GM12891 (cell line): ENCODE data around the gene FHDC1.

Source experiments
- POLR2A ChIP-seq: IDR thresholded peaks from 2 replicates; pipeline ENCODE4 v1.6.1; 2011; ENCODE audit warnings: low read depth, low read length, control low read depth
- POLR2AphosphoS5 ChIP-seq: IDR thresholded peaks from 2 replicates; pipeline ENCODE4 v1.6.1; 2011; ENCODE audit warnings: low read depth, low read length, control low read depth
- SPI1 ChIP-seq: IDR thresholded peaks from 2 replicates; pipeline ENCODE4 v1.6.1; 2011; ENCODE audit warnings: low read depth, low read length, control low read depth
- TAF1 ChIP-seq: IDR thresholded peaks from 2 replicates; pipeline ENCODE4 v1.6.1; 2011; ENCODE audit warnings: low read depth, low read length, control low read depth

DNA sequence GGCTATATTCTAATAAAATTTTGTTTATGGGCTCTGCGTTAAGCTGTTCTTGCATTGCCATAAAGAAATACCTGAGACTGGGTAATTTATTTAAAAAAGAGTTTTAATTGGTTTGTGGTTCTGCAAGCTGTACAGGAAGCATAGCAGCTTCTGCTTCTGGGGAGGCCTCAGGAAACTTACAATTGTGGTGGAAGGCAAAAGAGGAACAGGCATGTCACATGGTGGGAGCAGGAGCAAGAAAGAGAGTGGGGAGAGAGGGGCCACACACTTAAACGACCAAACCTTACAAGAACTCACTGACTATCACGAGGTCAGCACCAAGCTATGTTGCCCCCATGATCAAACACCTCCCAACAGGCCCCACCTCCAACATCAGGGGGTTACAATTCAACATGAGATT is 74.0 kb downstream of the FHDC1 start:
- TF ChIP-seq POLR2A = no peak
- no peak for TF ChIP-seq TAF1
- no peak for TF ChIP-seq POLR2AphosphoS5
- peak; percentile 26; the same call in 1 of the 2 replicates for TF ChIP-seq SPI1
